Activated T-cell treated with anti-CD3 and anti-CD28 coated beads, Interleukin-2, amount 50 U/mL, for 72 hours (primary cell): ENCODE measurements around the gene CEACAM3. TPM values are rescaled to one million over a fixed set of nuclear protein-coding genes. Genes with fewer than 3 reads are reported as not detected.
A peak's percentile ranks its signal among the peaks of the same experiment; 100 is the strongest.

Source experiments
- ATAC-seq, 2 donors: fragments of 150-1000 bp; cut with Tn5 transposase; replicated peaks in 1 of 2; 2 replicates each; pipeline ENCODE4 v1.10.0; 2021; ENCODE audit warnings: moderate library complexity in 2 of 2, mild to moderate bottlenecking in 1 of 2
- DNase-seq, 2 donors: peaks; one replicate each; pipeline ENCODE4 v3.0.0; 2021 to 2022; ENCODE audit warnings: mixed read lengths in 1 of 2
- H3K27ac Mint-ChIP-seq: one replicate; pipeline ENCODE4 v1.8.0; 2022; ENCODE audit warnings: mild to moderate bottlenecking, moderate library complexity, mixed read lengths
- H3K27me3 Mint-ChIP-seq: one replicate; pipeline ENCODE4 v1.8.0; 2022; ENCODE audit warnings: low read depth, mixed read lengths
- H3K36me3 Mint-ChIP-seq, 2 donors: one replicate each; pipeline ENCODE4 v1.8.0; 2022; ENCODE audit warnings: mixed read lengths in 2 of 2, mild to moderate bottlenecking in 1 of 2; ENCODE audit not compliant: insufficient read depth in 2 of 2
- H3K4me1 Mint-ChIP-seq: one replicate; pipeline ENCODE4 v1.8.0; 2022; ENCODE audit warnings: low read depth, mixed read lengths
- H3K4me3 Mint-ChIP-seq, 2 donors: one replicate each; pipeline ENCODE4 v1.8.0; 2022; ENCODE audit warnings: mild to moderate bottlenecking in 2 of 2, mixed read lengths in 2 of 2, moderate library complexity in 2 of 2
- H3K9me3 Mint-ChIP-seq, 2 donors: one replicate each; pipeline ENCODE4 v1.8.0; 2022; ENCODE audit warnings: mixed read lengths in 2 of 2
- total RNA-seq, 2 donors: library from RNA; stranded (reverse); gene quantifications; one replicate each; pipeline ENCODE4 v1.2.3, GENCODE V29; 2022

CEACAM3 gene
- total RNA-seq, 2 donors from 2014 or later, result not detected

- Mint-ChIP-seq H3K27ac (no peak overlapping the region), H3K27me3 (peaks cover 31% of the 10 kb centered on the region), H3K4me1 (peaks cover 17% of the 10 kb centered on the region), H3K4me3 (no peak overlapping the region), H3K36me3 (no peaks in the 10 kb centered on the region), H3K9me3 (no peaks in the 10 kb centered on the region)
- DNase-seq, result no peak
- no peak for ATAC-seq
Measured at GRCh38 chr19:41799444-41800000, 3.1 kb downstream of the CEACAM3 start.

- ATAC-seq, result no peak
- Mint-ChIP-seq H3K27ac (no peak overlapping the region), H3K9me3 (no peaks in the 10 kb centered on the region), H3K27me3 (peaks cover 20% of the 10 kb centered on the region), H3K4me1 (peaks cover 17% of the 10 kb centered on the region), H3K4me3 (no peak overlapping the region), H3K36me3 (no peaks in the 10 kb centered on the region)
- no peak for DNase-seq
Measured at GRCh38 chr19:41801031-41801430, 4.6 kb downstream of the CEACAM3 start.

GRCh38 chr19:41801792-41802211, 5.4 kb downstream of the CEACAM3 start:
- Mint-ChIP-seq H3K27me3 (peaks cover 13% of the 10 kb centered on the region), H3K27ac (no peak overlapping the region), H3K9me3 (no peaks in the 10 kb centered on the region), H3K36me3 (no peaks in the 10 kb centered on the region), H3K4me1 (peaks cover 17% of the 10 kb centered on the region), H3K4me3 (no peak overlapping the region)
- no peak for DNase-seq
- ATAC-seq, result peak; percentile 44 to 50

- H3K36me3 Mint-ChIP-seq, result no peaks in the 10 kb centered on the region
- H3K27ac Mint-ChIP-seq, result no peak overlapping the region
- ATAC-seq (no peak), DNase-seq (no peak)
- peaks cover 12% of the 10 kb centered on the region for H3K27me3 Mint-ChIP-seq
- H3K4me1 Mint-ChIP-seq, result peaks cover 17% of the 10 kb centered on the region
- H3K9me3 Mint-ChIP-seq, result no peaks in the 10 kb centered on the region
- H3K4me3 Mint-ChIP-seq, result no peak overlapping the region
Measured at GRCh38 chr19:41802770-41803169, 6.4 kb downstream of the CEACAM3 start.

DNA sequence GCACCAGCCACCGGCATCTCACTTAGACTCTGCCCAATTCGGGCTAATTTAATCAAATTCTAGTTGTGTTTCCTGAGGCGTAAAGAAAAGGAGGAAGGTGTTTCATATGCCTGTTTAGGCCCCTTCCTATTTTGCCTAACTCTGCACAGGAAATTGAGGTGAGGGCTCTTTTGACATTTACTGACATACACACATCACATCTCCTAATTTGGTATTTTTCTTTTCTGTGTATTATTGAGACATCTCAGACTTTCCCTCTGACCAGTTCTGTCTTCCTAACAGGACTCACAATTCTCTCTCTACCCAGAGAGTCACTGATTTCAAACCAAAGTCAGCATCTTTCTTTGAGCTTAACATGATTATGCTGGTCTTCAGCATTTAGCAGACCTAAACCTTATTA, 7.9 kb downstream of the CEACAM3 start:
- Mint-ChIP-seq H3K36me3 (no peaks in the 10 kb centered on the region), H3K27me3 (peaks cover 19% of the 10 kb centered on the region), H3K4me3 (no peak overlapping the region), H3K4me1 (peaks cover 17% of the 10 kb centered on the region), H3K27ac (no peak overlapping the region), H3K9me3 (no peaks in the 10 kb centered on the region)
- ATAC-seq, result peak in 1 of 2 donors; percentile 32
- no peak for DNase-seq

- Mint-ChIP-seq H3K4me1 (peaks cover 9% of the 10 kb centered on the region), H3K4me3 (no peak overlapping the region), H3K36me3 (no peaks in the 10 kb centered on the region), H3K27ac (no peak overlapping the region), H3K9me3 (no peaks in the 10 kb centered on the region), H3K27me3 (peaks cover 30% of the 10 kb centered on the region)
- ATAC-seq (no peak), DNase-seq (no peak)
Measured at GRCh38 chr19:41807176-41807575, 10.8 kb downstream of the CEACAM3 start.

GRCh38 chr19:41808663-41809566, 12.5 kb downstream of the CEACAM3 start:
- DNase-seq (no peak), ATAC-seq (no peak)
- Mint-ChIP-seq H3K4me3 (no peak overlapping the region), H3K9me3 (no peaks in the 10 kb centered on the region), H3K27me3 (peaks cover 23% of the 10 kb centered on the region), H3K27ac (no peak overlapping the region), H3K4me1 (no peaks in the 10 kb centered on the region), H3K36me3 (no peaks in the 10 kb centered on the region)

DNA sequence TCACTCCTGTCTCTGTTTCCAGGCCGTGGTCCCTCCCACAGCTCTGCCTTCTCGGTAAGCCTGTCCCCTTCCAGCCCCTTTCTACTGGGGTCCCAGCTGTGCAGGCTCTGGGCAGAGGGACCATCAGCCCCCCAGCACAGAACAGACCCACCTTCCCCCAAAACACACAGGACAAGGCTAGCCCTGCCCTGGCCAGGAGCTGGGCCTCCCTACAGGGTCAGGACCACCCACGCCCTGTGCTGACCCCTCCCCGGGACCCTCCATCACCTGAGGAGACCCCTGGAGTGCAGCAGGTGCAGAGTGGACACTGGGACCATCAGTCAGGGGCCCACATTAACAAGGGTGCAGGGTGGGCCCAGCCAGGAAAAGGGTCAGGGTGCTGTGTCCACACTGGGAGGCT, 13.9 kb downstream of the CEACAM3 start:
- Mint-ChIP-seq H3K9me3 (no peaks in the 10 kb centered on the region), H3K27me3 (peaks cover 23% of the 10 kb centered on the region), H3K4me1 (no peaks in the 10 kb centered on the region), H3K36me3 (no peaks in the 10 kb centered on the region), H3K4me3 (no peak overlapping the region), H3K27ac (no peak overlapping the region)
- DNase-seq, result no peak
- ATAC-seq, result no peak

DNA sequence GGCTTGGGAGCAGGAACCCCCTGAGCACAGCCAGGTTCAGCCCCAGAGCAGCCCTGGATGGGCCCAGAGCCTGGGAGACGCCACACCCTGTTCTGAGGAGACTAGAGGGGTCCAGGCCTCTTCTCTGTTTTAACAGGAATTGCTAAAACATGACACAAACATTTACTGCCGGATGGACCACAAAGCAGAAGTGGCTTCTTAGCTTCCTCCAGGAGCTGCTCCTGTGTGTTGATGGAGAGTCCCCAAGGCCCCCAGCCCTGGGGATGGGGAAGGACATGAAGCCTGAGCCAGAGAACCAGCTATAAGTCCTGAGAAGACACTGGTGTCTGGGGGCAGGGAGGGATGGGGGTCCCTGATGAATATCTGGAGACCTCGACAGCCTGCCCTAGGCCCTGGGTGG, 14.6 kb downstream of the CEACAM3 start:
- DNase-seq (no peak), ATAC-seq (no peak)
- H3K9me3 Mint-ChIP-seq, result no peaks in the 10 kb centered on the region
- H3K4me1 Mint-ChIP-seq, result no peaks in the 10 kb centered on the region
- H3K27ac Mint-ChIP-seq, result no peak overlapping the region
- no peak overlapping the region for H3K4me3 Mint-ChIP-seq
- H3K27me3 Mint-ChIP-seq, result peaks cover 23% of the 10 kb centered on the region
- H3K36me3 Mint-ChIP-seq, result no peaks in the 10 kb centered on the region

DNA sequence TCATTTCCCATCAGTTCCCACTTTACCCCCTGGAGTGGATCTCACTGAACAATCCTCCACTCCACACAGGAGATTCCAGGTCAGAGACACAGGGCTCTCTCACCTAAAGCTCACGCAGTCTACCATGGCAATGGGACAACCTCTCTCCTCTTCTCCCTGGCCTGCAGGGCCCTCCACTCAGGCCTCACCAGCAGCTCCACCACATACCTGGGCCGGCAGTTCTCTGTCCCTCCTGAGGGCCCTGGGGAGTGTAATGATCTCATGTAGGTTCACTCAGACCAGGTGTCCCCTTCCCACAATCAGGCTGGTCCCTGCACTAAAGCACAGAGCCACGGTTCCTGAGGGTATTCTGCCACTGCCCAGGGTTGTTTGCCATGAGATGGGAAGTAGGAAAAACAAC, 15.6 kb downstream of the CEACAM3 start:
- H3K27ac Mint-ChIP-seq, result no peak overlapping the region
- ATAC-seq, result no peak

DNA sequence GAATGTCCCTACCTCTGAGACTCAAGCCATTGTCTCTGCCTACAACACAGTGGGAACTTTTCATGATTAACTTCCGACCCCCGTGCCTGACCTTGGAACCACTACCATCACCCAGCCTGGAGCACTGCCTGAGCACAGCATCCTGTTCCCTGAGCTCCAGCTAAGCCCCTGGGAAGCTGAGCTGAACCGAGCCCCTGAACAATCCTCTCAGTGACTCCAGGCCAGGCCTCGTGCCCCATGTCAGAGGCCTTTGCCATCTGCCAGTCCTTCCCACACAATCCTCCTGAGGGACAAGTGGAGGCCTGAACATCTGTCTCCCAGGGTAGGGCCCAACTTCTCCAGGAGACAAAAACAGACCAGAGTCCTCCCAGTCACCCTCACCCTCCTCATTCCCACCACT, 17.5 kb downstream of the CEACAM3 start:
- no peak overlapping the region for H3K4me3 Mint-ChIP-seq
- DNase-seq, result no peak
- no peaks in the 10 kb centered on the region for H3K4me1 Mint-ChIP-seq

More for the DNA sequence above, 15.6 kb downstream of the CEACAM3 start:
- H3K4me3 Mint-ChIP-seq, result no peak overlapping the region
- H3K4me1 Mint-ChIP-seq, result no peaks in the 10 kb centered on the region
- H3K9me3 Mint-ChIP-seq, result no peaks in the 10 kb centered on the region
- peaks cover 23% of the 10 kb centered on the region for H3K27me3 Mint-ChIP-seq
- DNase-seq, result no peak
- no peaks in the 10 kb centered on the region for H3K36me3 Mint-ChIP-seq

GRCh38 chr19:41815301-41815700, 18.9 kb downstream of the CEACAM3 start:
- DNase-seq (no peak), ATAC-seq (no peak)
- Mint-ChIP-seq H3K4me1 (no peaks in the 10 kb centered on the region), H3K9me3 (no peaks in the 10 kb centered on the region), H3K27ac (no peak overlapping the region), H3K36me3 (no peaks in the 10 kb centered on the region), H3K4me3 (no peak overlapping the region), H3K27me3 (peaks cover 13% of the 10 kb centered on the region)

More for the DNA sequence above, 17.5 kb downstream of the CEACAM3 start:
- Mint-ChIP-seq H3K27me3 (peaks cover 20% of the 10 kb centered on the region), H3K27ac (no peak overlapping the region), H3K9me3 (no peaks in the 10 kb centered on the region), H3K36me3 (no peaks in the 10 kb centered on the region)
- no peak for ATAC-seq

GRCh38 chr19:41816761-41817160, 20.4 kb downstream of the CEACAM3 start:
- no peaks in the 10 kb centered on the region for H3K36me3 Mint-ChIP-seq
- H3K9me3 Mint-ChIP-seq, result no peaks in the 10 kb centered on the region
- H3K27ac Mint-ChIP-seq, result no peak overlapping the region
- H3K27me3 Mint-ChIP-seq, result peaks cover 23% of the 10 kb centered on the region
- peaks cover 6% of the 10 kb centered on the region for H3K4me1 Mint-ChIP-seq
- H3K4me3 Mint-ChIP-seq, result no peak overlapping the region
- ATAC-seq, result no peak
- no peak for DNase-seq
